Skeletal muscle satellite cell (primary cell): ENCODE data around the gene TNS2.

Experiments used
- H3K27me3 ChIP-seq: 2 replicates; pipeline ENCODE4 v1.7.0; 2013; ENCODE audit warnings: low read length; ENCODE audit not compliant: control insufficient read depth, insufficient read depth
- H3K36me3 ChIP-seq: 2 replicates; pipeline ENCODE4 v1.7.0; 2013; ENCODE audit warnings: mild to moderate bottlenecking, control low read depth, low read length; ENCODE audit not compliant: insufficient read depth
- H3K4me1 ChIP-seq: 2 replicates; pipeline ENCODE4 v1.7.0; 2013; ENCODE audit warnings: low read length; ENCODE audit not compliant: control insufficient read depth, insufficient read depth
- H3K4me2 ChIP-seq: 2 replicates; pipeline ENCODE4 v1.7.0; 2013; ENCODE audit warnings: mild to moderate bottlenecking, low read length
- H3K4me3 ChIP-seq: 2 replicates; pipeline ENCODE4 v1.7.0; 2013; ENCODE audit warnings: low read length
- H3K9ac ChIP-seq: 2 replicates; pipeline ENCODE4 v1.7.0; 2013; ENCODE audit warnings: mild to moderate bottlenecking, low read depth, low read length, moderate library complexity
- H3K9me3 ChIP-seq: replicated peaks from 2 replicates; pipeline ENCODE4 v1.7.0; 2013; ENCODE audit warnings: mild to moderate bottlenecking, control low read depth, low read length

The TNS2 gene

DNA sequence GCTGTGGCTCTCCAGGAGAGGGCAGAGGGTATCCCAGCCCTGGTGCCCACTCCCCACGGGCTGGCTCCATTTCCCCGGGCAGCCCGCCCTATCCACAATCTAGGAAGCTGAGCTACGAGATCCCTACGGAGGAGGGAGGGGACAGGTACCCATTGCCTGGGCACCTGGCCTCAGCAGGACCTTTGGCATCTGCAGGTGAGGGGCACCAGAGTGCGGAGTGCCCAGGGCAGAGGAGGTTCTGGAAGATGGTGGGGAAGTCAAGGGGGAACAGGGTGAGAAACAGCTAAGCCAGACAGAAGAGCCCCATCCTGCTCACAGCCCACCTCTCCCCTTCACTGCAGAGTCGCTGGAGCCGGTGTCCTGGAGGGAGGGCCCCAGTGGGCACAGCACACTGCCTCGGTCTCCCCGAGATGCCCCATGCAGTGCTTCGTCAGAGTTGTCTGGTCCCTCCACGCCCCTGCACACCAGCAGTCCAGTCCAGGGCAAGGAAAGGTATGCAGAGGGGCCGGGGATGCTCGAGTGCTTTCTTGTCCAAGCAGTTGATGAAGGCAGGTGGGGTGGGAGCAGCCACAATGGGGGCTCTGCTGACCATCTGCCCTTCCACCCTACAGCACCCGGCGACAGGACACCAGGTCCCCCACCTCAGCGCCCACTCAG lies 10.3 kb downstream of the TNS2 start:
- Histone ChIP-seq H3K36me3 (peaks cover 89% of the 10 kb centered on the region), H3K4me2 (no peak overlapping the region), H3K4me1 (peaks cover 41% of the 10 kb centered on the region), H3K9ac (no peak overlapping the region), H3K4me3 (no peak overlapping the region), H3K9me3 (no peaks in the 10 kb centered on the region), H3K27me3 (no peaks in the 10 kb centered on the region)

DNA sequence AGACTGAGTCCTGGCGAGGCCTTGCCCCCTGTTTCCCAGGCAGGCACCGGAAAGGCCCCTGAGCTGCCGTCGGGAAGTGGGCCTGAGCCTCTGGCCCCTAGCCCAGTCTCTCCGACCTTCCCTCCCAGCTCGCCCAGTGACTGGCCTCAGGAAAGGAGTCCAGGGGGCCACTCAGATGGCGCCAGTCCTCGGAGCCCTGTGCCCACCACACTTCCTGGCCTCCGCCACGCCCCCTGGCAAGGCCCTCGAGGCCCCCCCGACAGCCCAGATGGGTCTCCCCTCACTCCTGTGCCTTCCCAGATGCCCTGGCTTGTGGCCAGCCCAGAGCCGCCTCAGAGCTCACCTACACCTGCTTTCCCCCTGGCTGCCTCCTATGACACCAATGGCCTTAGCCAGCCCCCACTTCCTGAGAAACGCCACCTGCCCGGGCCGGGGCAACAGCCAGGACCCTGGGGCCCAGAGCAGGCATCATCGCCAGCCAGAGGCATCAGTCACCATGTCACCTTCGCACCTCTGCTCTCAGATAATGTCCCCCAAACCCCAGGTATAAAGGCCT lies 10.9 kb downstream of the TNS2 start:
- H3K4me3 ChIP-seq: no peak overlapping the region
- no peak overlapping the region for H3K4me2 ChIP-seq
- peaks cover 89% of the 10 kb centered on the region for H3K36me3 ChIP-seq
- H3K9me3 ChIP-seq: no peaks in the 10 kb centered on the region
- H3K27me3 ChIP-seq: no peaks in the 10 kb centered on the region
- H3K4me1 ChIP-seq: peaks cover 42% of the 10 kb centered on the region
- H3K9ac ChIP-seq: no peak overlapping the region

DNA sequence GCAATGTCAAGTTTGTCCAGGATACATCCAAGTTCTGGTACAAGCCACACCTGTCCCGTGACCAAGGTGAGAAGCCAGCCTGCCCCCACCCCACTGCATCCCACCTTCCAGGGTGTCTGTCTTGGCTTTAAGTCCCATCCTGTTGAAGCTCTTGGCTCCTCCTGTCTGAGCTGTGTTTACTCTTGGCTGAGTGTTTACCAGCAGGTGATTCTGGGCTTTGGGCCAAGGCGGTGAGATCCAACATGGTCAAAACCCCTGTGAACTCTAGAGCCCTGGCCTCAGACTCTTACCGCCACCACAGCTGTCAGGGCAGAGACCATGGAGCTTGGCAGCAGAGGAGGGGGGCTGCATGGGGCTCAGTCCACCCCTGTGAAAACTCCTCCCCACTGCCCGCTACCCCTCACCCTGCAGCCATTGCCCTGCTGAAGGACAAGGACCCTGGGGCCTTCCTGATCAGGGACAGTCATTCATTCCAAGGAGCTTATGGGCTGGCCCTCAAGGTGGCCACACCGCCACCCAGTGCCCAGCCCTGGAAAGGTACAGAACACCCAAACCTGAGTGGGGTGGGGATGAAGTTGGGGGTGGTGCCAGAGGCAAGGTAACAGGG lies 11.6 kb downstream of the TNS2 start:
- no peaks in the 10 kb centered on the region for H3K27me3 ChIP-seq
- H3K9me3 ChIP-seq: no peaks in the 10 kb centered on the region
- H3K4me2 ChIP-seq: no peak overlapping the region
- H3K36me3 ChIP-seq: peaks cover 93% of the 10 kb centered on the region
- H3K9ac ChIP-seq: no peak overlapping the region
- peaks cover 47% of the 10 kb centered on the region for H3K4me1 ChIP-seq
- no peak overlapping the region for H3K4me3 ChIP-seq

DNA sequence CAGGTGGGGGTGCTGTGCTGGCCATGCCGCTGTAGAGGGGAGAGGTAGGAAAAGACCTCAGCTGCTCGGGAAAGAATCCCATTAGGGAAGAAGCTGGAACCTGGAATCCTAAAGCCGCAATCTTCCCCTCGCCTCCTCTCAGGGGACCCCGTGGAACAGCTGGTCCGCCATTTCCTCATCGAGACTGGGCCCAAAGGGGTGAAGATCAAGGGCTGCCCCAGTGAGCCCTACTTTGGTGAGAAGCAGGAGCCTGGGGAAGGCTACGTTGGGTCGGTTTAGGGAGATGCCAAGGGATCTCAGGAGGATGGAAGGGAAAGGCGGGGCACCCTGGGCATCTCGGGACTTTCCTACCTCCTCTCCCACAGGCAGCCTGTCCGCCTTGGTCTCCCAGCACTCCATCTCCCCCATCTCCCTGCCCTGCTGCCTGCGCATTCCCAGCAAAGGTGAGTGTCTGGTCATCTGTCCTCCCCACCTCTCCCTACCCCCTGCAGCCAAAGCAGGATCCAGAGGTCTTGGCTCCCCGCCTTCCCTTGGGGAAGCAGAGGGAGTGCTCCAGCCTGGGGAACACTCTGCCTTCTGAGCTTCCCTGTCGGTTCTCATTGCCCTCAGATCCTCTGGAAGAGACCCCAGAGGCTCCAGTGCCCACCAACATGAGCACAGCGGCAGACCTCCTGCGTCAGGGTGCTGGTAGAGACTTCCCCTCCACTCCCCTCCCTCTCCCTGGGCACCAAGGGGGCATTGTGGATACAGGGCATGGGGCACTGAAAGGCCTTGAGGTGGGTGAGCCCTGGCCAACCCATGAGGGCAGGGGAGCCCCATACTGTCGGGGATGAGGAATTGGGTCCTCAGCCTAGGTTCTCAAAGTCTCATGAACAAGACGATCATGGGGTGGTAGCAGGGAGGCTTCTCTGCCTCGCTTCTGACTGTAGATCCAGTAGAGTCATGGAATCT lies 12.4 kb downstream of the TNS2 start:
- no peak overlapping the region for H3K4me3 ChIP-seq

DNA sequence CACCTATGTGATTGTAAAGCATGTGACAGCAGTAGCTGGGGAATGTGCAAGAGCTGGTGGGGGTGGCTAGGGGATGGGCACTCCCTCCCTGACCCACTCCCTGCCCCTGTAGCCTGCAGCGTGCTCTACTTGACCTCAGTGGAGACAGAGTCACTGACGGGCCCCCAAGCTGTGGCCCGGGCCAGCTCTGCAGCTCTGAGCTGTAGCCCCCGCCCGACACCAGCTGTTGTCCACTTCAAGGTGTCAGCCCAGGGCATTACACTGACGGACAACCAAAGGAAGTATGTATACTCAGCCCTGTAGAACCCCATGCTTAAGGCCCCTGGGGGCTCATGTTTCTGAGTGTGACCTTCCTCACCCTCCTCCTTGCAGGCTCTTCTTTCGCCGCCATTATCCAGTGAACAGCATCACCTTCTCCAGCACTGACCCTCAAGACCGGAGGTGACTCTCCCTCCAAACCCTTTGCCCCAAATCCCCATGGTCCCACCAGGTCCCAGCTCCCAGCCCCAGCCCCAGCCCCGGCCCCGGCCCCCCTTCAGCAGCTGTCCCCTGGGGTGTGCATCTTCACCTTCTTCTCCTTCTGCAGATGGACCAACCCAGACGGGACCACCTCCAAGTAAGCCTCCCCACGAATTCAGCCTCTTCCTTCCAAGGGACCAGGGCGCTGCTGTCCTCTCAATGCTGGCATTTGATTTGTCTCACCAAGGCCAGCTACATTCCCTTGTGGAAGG lies 13.3 kb downstream of the TNS2 start:
- Histone ChIP-seq H3K4me2 (no peak overlapping the region), H3K9me3 (no peaks in the 10 kb centered on the region), H3K4me3 (no peak overlapping the region), H3K4me1 (peaks cover 55% of the 10 kb centered on the region), H3K9ac (no peak overlapping the region), H3K27me3 (no peaks in the 10 kb centered on the region), H3K36me3 (peaks cover 82% of the 10 kb centered on the region)

More for the DNA sequence above, 12.4 kb downstream of the TNS2 start:
- H3K9me3 ChIP-seq: no peaks in the 10 kb centered on the region
- H3K9ac ChIP-seq: peak overlapping the region; percentile 14
- H3K4me2 ChIP-seq: no peak overlapping the region
- peaks cover 87% of the 10 kb centered on the region for H3K36me3 ChIP-seq
- peaks cover 50% of the 10 kb centered on the region for H3K4me1 ChIP-seq
- H3K27me3 ChIP-seq: no peaks in the 10 kb centered on the region

DNA sequence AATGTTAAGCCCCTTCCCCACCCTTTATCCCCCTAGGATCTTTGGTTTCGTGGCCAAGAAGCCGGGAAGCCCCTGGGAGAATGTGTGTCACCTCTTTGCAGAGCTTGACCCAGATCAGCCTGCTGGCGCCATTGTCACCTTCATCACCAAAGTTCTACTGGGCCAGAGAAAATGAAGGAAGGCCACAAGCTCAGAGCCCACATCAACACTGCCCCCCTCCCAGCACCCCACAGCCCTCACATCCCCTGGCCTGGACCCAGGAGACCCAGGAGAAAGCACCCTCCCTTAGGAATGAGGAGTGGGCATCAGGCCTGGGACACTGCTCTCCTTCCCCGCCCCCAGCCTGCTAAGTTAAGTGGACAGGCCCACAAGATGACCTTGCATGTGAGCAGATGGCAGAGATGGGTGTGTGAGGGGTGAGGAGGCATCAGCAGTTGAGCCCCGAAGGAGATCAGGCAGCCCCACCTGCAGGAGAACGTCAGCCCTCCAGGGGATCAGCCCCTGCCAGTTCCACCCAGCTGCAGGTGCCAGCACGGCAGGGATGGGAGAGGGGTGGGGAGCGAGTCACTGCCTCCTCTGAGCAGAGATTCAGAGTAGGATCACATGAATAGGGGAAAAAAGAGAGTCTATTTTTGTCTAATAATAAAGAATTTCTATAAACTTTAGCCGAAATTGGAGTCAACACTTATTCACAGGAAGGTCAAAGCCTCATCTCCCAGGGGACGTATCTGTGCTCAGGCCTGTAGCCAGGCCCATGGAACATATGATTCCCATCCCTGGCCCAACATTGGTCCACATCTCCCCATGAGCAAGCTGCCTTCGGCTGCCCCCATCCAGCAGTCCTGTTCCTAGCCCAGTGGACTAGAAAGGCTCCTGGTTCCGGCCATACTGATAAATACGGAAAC lies 14.1 kb downstream of the TNS2 start:
- Histone ChIP-seq H3K27me3 (no peaks in the 10 kb centered on the region), H3K9me3 (no peaks in the 10 kb centered on the region), H3K4me3 (no peak overlapping the region), H3K36me3 (peaks cover 75% of the 10 kb centered on the region), H3K4me1 (peaks cover 62% of the 10 kb centered on the region), H3K4me2 (no peak overlapping the region), H3K9ac (peak overlapping the region; percentile 46)

DNA sequence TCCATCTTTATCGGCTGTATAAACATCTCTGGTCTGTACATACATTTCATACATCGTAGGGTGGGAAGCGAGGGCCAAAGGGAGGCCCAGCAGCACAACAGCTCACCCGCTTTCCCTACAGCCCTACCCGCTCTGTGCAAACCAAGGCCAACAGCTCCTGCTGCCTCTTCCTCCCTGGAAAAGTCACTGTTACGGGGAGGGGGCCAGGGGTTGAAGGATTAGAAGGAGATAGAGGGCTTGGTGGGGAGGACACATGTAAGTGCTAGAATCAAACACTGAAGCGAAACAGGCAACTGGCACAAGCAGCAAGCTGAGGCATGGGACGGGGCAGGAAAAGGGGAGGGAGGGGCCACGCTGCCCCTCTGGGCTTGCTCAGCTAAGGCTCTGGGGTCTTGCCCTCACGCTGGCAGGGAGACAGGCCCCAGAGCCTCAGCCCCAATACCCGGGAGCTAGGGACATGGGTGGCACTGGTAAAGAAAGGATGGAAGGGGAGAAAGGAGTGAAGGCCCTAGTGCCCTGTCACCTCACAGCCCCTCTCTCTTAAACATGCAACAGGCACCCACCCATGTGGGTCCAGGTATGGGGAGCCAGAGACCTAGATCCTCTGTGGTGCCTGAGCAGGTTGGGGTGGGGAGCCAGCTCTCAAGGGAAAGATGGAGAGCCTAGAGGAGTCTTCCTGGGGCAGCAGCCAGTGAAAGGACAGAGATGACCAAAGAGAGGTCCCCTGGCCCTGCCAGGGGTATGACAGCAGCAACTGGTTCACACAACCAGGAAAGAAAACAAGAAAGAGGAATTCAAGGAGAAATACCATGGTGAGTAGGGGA lies 15.0 kb downstream of the TNS2 start:
- no peaks in the 10 kb centered on the region for H3K27me3 ChIP-seq
- H3K4me3 ChIP-seq: no peak overlapping the region
- H3K9me3 ChIP-seq: no peaks in the 10 kb centered on the region
- no peak overlapping the region for H3K4me2 ChIP-seq
- H3K4me1 ChIP-seq: peaks cover 62% of the 10 kb centered on the region
- peaks cover 66% of the 10 kb centered on the region for H3K36me3 ChIP-seq
- H3K9ac ChIP-seq: peak overlapping the region; percentile 46

DNA sequence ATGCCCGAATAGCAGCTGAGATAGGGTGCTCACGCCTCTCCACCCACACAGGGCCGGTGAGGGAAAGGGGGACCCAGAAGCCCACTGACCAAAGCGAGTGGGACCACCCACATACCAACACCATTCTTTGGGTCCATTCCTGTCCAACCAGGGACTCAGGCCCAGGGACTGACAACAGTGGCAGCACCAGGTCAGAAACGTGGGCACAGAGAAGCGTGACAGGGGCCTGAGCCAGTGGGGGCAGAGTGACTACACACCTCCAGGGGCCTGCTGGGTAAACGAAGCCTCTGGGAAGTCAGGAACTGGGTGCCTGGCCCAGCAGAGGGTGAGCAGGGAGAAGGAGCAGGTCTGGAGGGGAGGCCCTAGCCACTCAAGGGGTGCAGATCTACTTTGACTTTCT lies 15.6 kb downstream of the TNS2 start:
- Histone ChIP-seq H3K4me1 (peaks cover 62% of the 10 kb centered on the region), H3K27me3 (no peaks in the 10 kb centered on the region), H3K9me3 (no peaks in the 10 kb centered on the region), H3K36me3 (peaks cover 60% of the 10 kb centered on the region), H3K9ac (no peak overlapping the region), H3K4me3 (no peak overlapping the region), H3K4me2 (no peak overlapping the region)

DNA sequence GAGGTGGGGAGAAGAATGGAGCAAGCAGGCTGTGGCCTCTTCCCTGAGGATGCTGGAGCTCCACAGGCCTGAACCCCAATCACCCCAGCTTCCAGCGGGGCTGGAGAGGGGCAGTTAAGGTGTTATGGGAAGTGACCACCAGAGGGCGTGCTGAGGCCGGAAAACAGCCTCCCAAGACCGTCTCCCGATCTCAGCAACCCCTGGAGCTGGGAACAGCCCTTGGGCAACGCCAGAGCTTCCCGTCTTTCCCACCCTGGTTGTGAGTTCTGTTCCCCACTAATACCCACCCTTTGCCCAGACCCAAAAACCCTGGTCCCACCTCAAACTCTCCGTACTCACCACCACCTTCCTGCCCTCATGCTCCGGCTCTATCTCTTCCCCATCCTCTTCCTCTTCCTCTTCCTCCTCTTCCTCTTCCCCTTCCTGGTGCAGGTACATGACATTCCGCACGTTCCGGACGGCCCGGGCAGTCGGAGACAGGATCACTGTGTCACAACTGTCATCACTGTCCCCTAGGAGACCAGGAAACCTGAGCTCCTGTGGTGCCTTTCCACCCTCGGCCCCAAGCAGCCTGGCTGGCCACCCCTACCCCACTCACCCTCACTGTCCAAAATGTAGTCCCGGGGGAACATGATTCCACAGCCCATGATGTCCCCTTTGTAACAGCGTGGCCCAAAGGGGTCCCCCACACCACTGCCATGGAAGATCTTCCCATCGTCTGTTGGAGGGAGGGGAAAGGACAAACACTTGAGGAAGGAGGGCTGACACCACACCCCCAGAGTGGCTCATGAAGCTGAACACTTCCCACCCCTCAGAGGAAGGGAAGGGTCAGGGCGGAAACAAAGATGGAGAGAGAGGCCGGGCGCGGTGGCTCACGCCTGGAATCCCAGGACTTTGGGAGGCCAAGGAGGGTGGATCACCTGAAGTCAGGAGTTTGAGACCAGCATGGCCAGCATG lies 16.4 kb downstream of the TNS2 start:
- no peaks in the 10 kb centered on the region for H3K9me3 ChIP-seq
- H3K27me3 ChIP-seq: no peaks in the 10 kb centered on the region
- H3K4me1 ChIP-seq: peaks cover 68% of the 10 kb centered on the region
- no peak overlapping the region for H3K4me3 ChIP-seq
- H3K36me3 ChIP-seq: peaks cover 55% of the 10 kb centered on the region
- peak overlapping the region; percentile 52 for H3K9ac ChIP-seq
- H3K4me2 ChIP-seq: peak overlapping the region; percentile 36
